Measurements from ENCODE around the gene MRGPRF.

The MRGPRF gene

GRCh38 chr11:68973219-68973618 lies 39.8 kb downstream of the MRGPRF start:
- TF ChIP-seq, protein P1, sequence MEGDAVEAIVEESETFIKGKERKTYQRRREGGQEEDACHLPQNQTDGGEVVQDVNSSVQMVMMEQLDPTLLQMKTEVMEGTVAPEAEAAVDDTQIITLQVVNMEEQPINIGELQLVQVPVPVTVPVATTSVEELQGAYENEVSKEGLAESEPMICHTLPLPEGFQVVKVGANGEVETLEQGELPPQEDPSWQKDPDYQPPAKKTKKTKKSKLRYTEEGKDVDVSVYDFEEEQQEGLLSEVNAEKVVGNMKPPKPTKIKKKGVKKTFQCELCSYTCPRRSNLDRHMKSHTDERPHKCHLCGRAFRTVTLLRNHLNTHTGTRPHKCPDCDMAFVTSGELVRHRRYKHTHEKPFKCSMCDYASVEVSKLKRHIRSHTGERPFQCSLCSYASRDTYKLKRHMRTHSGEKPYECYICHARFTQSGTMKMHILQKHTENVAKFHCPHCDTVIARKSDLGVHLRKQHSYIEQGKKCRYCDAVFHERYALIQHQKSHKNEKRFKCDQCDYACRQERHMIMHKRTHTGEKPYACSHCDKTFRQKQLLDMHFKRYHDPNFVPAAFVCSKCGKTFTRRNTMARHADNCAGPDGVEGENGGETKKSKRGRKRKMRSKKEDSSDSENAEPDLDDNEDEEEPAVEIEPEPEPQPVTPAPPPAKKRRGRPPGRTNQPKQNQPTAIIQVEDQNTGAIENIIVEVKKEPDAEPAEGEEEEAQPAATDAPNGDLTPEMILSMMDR (IDR thresholded peaks at IDR 0.05; ENCODE audit: low read depth, low read length) = no peak
- no peak for DNase-seq (ENCODE audit: extremely low read depth, low read depth)

GRCh38 chr11:68970921-68971636 lies 42.0 kb downstream of the MRGPRF start:
- DNase-seq (ENCODE audit: extremely low read depth, low read depth) = no peak
- TF ChIP-seq, protein P1 (IDR thresholded peaks at IDR 0.05; ENCODE audit: low read depth, low read length) = no peak

DNA sequence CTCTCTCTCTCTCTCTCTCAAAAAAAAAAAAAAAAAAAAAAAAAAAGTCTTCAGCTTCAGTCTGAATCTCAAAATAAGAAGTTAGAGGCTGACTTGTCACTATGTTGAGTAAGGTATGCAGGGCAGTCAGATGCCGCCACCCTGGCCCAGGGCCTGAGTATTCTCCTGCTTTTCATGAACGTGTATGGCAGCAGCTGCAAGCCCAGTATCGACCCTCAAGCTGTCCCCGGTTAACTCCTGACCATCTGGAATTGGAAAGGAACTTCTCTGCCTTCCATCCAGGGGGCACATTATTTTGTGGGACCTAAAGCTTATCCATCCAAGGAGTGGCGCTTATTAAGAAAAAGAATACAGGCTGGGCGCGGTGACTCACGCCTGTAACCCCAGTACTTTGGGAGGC lies 43.7 kb downstream of the MRGPRF start:
- TF ChIP-seq, protein P1 (IDR thresholded peaks at IDR 0.05; ENCODE audit: low read depth, low read length) = no peak
- DNase-seq (ENCODE audit: extremely low read depth, low read depth) = no peak

DNA sequence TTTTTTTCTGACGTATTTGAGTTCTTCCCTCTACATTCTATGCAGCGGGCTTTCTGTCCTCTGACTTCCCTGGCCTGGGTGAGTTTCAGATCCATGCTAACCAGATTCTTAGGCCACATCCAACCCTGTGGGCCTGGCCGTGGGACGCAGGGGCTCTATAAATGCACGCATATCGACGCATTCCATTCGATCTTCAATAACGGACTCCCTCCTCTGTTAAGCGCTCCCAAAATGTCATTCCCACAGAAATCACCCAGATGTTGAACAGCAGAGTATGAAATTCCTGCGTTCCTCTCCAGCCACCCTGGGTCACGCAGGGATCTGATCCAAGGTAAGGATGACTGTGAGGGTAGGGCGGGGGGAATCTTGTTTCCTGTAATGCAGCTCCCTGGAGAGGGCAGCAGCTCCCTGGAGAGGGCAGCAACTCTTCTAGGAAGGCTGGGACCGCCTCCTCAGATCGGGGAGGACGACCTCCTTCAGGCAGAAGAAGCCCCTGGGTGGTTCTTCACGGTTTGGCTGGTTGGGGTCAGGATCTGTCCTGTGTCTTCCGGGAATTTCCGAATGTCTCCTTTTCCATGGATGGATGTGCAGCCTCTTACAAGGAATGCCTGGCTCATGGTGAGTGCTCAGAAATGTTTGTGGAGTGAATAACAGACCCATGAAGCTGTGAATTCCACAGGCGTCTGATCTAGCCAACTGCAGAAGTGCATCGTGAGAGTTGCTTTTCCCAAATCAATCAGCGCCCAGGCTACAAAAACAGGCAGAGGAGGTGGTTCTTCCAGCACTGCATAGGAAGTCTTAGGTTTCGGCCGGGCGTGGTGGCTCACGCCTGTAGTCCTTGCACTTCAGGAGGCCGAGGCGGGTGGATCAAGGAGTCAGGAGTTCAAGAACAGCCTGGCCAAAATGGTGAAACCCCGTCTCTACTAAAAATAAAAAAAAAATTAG lies 44.5 kb downstream of the MRGPRF start:
- TF ChIP-seq, protein P1 (IDR thresholded peaks at IDR 0.05; ENCODE audit: low read depth, low read length) = no peak
- DNase-seq (ENCODE audit: extremely low read depth, low read depth) = no peak

GRCh38 chr11:68966894-68967780 lies 45.9 kb downstream of the MRGPRF start:
- no peak for DNase-seq (ENCODE audit: extremely low read depth, low read depth)
- TF ChIP-seq, protein P1 (IDR thresholded peaks at IDR 0.05; ENCODE audit: low read depth, low read length) = no peak

DNA sequence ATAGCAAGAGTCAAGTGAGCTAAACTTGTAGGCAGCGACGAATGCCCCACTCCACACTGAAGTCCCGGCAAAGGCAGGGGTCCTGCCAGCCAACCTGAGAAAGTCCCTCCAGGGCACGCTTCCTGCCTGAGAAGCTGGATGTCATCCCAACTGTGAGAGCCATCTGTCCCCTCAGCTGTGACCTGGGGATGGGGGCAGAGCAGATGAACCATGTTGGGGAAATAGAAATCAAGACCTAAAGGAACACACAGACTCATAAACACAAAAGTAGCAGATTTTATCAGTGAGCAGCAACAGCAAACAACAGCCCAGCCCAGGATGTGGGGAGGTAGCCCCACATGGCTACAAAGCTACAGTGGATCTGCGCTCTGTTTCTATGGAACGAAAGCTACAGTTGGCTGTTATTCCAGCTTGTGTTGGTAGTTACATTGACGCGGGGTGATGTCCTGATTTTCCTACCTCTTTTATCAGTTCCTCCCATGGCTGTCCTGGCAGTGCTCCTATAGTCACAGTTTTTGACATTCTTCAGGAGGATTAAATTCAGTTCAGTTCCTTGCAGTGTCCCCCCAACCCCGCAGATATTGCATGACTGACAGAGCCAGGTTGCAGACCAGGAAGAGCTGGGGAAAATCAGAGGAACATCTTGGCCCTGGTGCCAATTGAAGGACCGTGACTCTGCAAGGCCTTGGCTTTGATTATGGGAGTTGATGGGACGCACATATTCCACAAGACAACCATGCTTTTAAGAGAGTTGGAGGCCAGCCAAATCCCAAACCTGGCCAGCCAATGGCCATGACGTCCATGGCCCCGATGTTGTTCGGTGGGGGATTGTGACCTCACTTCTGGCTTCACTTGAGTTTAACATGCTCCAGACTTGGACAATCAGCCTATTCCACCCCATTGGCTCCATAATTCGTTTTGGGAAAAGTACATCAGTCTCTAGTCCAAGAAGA lies 46.9 kb downstream of the MRGPRF start:
- TF ChIP-seq, protein P1 (IDR thresholded peaks at IDR 0.05; ENCODE audit: low read depth, low read length) = no peak

More for the DNA sequence above, 46.9 kb downstream of the MRGPRF start:
- no peak for DNase-seq (ENCODE audit: extremely low read depth, low read depth)

All from AG09319 (cell line).